Measurements from ENCODE around the gene SNX9.
"Not testable (repeated sequence)": the region's sequence is repeated elsewhere in the genome, so short reads cannot be mapped to it uniquely, and the experiment has no call there.

SNX9 gene

GRCh38 chr6:157823001-157823527, at the start of gene SNX9:
TSS of gene SNX9 (plus strand) at chr6:157823246. CDS start at chr6:157823435, 189 bp downstream.
- DNase-seq: peak; percentile 28

- no peak for DNase-seq
Measured at GRCh38 chr6:157773248-157773773, 49.7 kb upstream of the SNX9 start.

GRCh38 chr6:157774153-157775135, 48.6 kb upstream of the SNX9 start:
- DNase-seq: no peak

- DNase-seq: no peak
Measured at GRCh38 chr6:157775376-157775775, 47.7 kb upstream of the SNX9 start.

GRCh38 chr6:157777344-157777743, 45.7 kb upstream of the SNX9 start:
- no peak for DNase-seq

- DNase-seq: no peak
Measured at GRCh38 chr6:157778719-157779118, 44.3 kb upstream of the SNX9 start.

- DNase-seq: no peak
Measured at GRCh38 chr6:157779705-157780604, 43.1 kb upstream of the SNX9 start.

GRCh38 chr6:157785636-157786035, 37.4 kb upstream of the SNX9 start:
- DNase-seq: no peak

- DNase-seq: no peak
Measured at GRCh38 chr6:157786221-157786620, 36.8 kb upstream of the SNX9 start.

- no peak for DNase-seq
Measured at GRCh38 chr6:157787080-157787479, 36.0 kb upstream of the SNX9 start.

GRCh38 chr6:157788180-157788579, 34.9 kb upstream of the SNX9 start:
- no peak for DNase-seq

- DNase-seq: no peak
Measured at GRCh38 chr6:157789297-157789696, 33.7 kb upstream of the SNX9 start.

GRCh38 chr6:157789861-157790260, 33.2 kb upstream of the SNX9 start:
- DNase-seq: no peak

- no peak for DNase-seq
Measured at GRCh38 chr6:157790548-157791160, 32.4 kb upstream of the SNX9 start.

GRCh38 chr6:157791450-157791849, 31.6 kb upstream of the SNX9 start:
- peak; percentile 98 for DNase-seq

GRCh38 chr6:157792671-157793070, 30.4 kb upstream of the SNX9 start:
- no peak for DNase-seq

GRCh38 chr6:157794012-157794411, 29.0 kb upstream of the SNX9 start:
- not testable (repeated sequence) for DNase-seq

GRCh38 chr6:157795841-157796240, 27.2 kb upstream of the SNX9 start:
- DNase-seq: no peak

- DNase-seq: no peak
Measured at GRCh38 chr6:157798851-157799250, 24.2 kb upstream of the SNX9 start.

GRCh38 chr6:157799561-157799960, 23.5 kb upstream of the SNX9 start:
- DNase-seq: not testable (repeated sequence)

GRCh38 chr6:157800420-157801237, 22.4 kb upstream of the SNX9 start:
- no peak for DNase-seq

Data from NCI-H1105 treated with DMSO at 0.1 percent for 48 hours (cell line).